Measurements from ENCODE around the gene TCF19. TPM values are rescaled to one million over a fixed set of nuclear protein-coding genes. Genes with fewer than 3 reads are reported as not detected.

TCF19 gene
- total RNA-seq, 1 experiment from 2014 or later = 15.0 TPM

DNA sequence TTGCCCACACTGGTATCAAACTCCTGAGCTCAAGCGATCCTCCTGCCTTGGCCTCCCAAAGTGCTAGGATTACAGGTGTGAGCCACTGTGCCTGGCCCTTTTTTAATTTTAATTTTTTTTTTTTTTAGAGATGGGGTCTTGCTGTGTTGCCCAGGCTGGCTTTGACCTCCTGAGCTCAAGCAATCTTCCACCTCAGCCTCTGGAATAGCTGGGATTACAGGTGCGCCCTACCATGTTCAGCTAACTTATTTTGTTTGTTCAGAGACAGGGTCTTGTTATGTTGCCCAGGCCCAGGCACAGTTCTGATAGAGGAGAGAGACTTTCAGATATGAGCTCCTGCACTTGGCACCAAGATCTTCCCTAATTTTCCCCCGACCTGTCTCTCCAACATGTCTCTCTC lies 27.6 kb upstream of the TCF19 start:
- no peak overlapping the region for H2AFZ ChIP-seq (ENCODE audit: low read length)
- H3K79me1 ChIP-seq (ENCODE audit: insufficient read depth, low read depth, low read length, poor library complexity, severe bottlenecking) = no peaks in the 10 kb centered on the region
- H4K91ac ChIP-seq (ENCODE audit: insufficient read length, low read depth, low read length) = no peak overlapping the region
- H3K27me3 Mint-ChIP-seq (ENCODE audit: low read depth) = peaks cover 8% of the 10 kb centered on the region
- H2BK15ac ChIP-seq (ENCODE audit: low read depth, low read length) = no peak overlapping the region
- H3K56ac ChIP-seq (ENCODE audit: insufficient read length, low read depth, low read length) = no peak overlapping the region
- no peaks in the 10 kb centered on the region for H3K4me1 ChIP-seq (ENCODE audit: insufficient read depth, low read length)
- H3K23me2 ChIP-seq (ENCODE audit: insufficient read length, low read depth, low read length, poor library complexity, severe bottlenecking) = no peaks in the 10 kb centered on the region
- H2AK5ac ChIP-seq (ENCODE audit: insufficient read length, low read length) = no peak overlapping the region
- no CpG with 5 or more reads among the region's 3 CpGs for WGBS (ENCODE audit: extremely low coverage, insufficient read length, low lambda C conversion rate)
- H2BK5ac ChIP-seq (ENCODE audit: insufficient read length, low read length) = no peak overlapping the region
- DNase-seq = no peak
- H4K5ac ChIP-seq (ENCODE audit: insufficient read length, low read depth, low read length) = no peak overlapping the region
- H3K4me1 Mint-ChIP-seq = peaks cover 29 to 34% of the 10 kb centered on the region in 2 experiments
- no peak overlapping the region for H2BK12ac ChIP-seq (ENCODE audit: insufficient read length, low read depth, low read length)
- H3K9me3 ChIP-seq (ENCODE audit: control insufficient read depth, low read depth, low read length) = no peaks in the 10 kb centered on the region
- no peak overlapping the region for H3K9ac ChIP-seq (ENCODE audit: extremely low read depth, insufficient read length, low read length)
- H3K4me3 Mint-ChIP-seq = no peak overlapping the region
- no peak overlapping the region for H3K27ac ChIP-seq (ENCODE audit: insufficient read length, low read depth, low read length)
- no peak overlapping the region for H2BK20ac ChIP-seq (ENCODE audit: low read depth, low read length, poor library complexity, severe bottlenecking)
- no peak overlapping the region for H3K18ac ChIP-seq (ENCODE audit: insufficient read length, low read depth, low read length)
- no peak overlapping the region for H3K23ac ChIP-seq (ENCODE audit: insufficient read length, low read depth, low read length)
- no peaks in the 10 kb centered on the region; a peak in 1 of 5 replicates for H3K9me3 Mint-ChIP-seq
- H4K20me1 ChIP-seq (ENCODE audit: control insufficient read depth, insufficient read depth, insufficient read length) = no peaks in the 10 kb centered on the region
- no peak overlapping the region for H3K4ac ChIP-seq (ENCODE audit: low read depth, low read length)
- H3K27ac Mint-ChIP-seq = no peak overlapping the region
- no peak overlapping the region for H3K14ac ChIP-seq (ENCODE audit: insufficient read depth, low read length)
- no peak overlapping the region for H2BK120ac ChIP-seq (ENCODE audit: low read depth, low read length, poor library complexity, severe bottlenecking)
- no peak for TF ChIP-seq CTCF (conservative IDR thresholded peaks at IDR 0.05)
- H3T11ph ChIP-seq (ENCODE audit: low read length) = no peak overlapping the region
- H3K4me2 ChIP-seq (ENCODE audit: insufficient read depth, insufficient read length, low read length) = no peak overlapping the region
- H3K36me3 Mint-ChIP-seq (ENCODE audit: insufficient read depth in 1 of 3, low read depth in 3 of 3) = no peaks in the 10 kb centered on the region
- H4K8ac ChIP-seq (replicated peaks; ENCODE audit: insufficient read length, low read depth, low read length) = no peak overlapping the region
- H3K27me3 ChIP-seq (ENCODE audit: insufficient read depth, low read length) = no peaks in the 10 kb centered on the region
- no peaks in the 10 kb centered on the region for H3K79me2 ChIP-seq (ENCODE audit: insufficient read depth, low read length)

All from H9 (cell line).